GM18519 (cell line): ENCODE measurements around the gene SLC35B4.
A peak's percentile ranks its signal among the peaks of the same experiment; 100 is the strongest.

Experiments
- ATAC-seq: cut with Tn5 transposase; IDR thresholded peaks from one replicate; pipeline ENCODE4 v1.9.1; 2021; ENCODE audit warnings: mild to moderate bottlenecking, moderate library complexity; ENCODE audit not compliant: unreplicated experiment, low FRiP score

The SLC35B4 gene, protein sequence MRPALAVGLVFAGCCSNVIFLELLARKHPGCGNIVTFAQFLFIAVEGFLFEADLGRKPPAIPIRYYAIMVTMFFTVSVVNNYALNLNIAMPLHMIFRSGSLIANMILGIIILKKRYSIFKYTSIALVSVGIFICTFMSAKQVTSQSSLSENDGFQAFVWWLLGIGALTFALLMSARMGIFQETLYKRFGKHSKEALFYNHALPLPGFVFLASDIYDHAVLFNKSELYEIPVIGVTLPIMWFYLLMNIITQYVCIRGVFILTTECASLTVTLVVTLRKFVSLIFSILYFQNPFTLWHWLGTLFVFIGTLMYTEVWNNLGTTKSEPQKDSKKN

DNA sequence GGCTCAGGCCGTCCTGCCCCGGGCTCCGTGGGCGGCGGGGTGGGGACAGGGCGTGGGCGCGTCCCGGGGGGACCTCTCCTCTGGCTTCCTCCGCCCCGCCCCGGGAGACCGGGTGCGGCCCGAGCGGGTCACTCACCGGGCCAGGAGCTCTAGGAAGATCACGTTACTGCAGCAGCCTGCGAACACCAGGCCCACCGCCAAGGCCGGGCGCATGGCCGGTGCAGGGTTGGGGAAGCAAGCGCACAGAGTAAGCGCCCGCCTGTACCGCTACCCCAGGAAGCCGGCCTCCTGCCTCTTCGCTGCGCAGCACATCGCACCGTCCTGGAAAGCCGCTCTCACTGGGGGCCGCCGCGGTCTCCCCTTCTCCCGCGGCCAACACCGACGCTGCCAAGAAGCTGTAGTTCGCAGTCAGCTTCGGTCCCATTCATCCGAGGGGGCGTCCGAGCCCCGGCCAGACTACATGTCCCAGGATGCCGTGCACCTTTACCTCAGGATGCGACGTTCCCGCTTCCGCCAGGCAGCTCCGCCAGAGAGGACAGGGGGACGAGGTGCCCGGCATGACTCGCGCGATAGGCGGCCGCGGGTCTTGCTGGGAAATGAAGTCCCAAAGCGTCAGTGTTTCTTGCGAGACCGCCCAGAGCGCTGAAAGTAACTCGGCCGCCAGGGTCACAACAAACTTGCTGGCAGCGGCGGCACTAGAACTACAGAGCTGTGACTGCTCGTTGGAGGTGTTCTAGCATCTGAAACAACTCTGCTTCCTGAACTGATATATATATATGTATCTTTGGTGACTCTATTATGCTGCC lies at the start of gene SLC35B4:
TSS of gene SLC35B4 (minus strand) at position 392 of the 806 bp plus-strand sequence. CDS start at position 213, 179 bp downstream.
- ATAC-seq = peak; percentile 97

DNA sequence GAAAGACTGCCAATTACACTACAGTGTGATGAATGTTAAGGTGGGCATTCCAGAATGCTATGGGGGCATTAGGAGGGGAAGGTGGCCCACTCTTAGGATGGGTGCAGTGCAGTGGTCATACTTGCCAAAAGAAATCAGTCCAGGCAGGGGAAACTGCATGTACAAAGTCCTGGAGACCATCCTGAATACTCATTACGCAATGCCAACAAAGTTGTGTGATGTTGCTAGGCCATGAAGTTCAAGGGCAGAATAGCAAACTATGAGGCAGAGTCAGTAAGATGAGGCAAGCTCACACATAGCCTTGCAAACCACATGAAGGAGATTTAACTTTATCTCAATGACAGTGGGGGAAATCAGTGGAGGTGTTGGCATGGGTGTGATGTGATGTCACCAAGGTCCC lies 49.8 kb upstream of the SLC35B4 start:
- no peak for ATAC-seq

DNA sequence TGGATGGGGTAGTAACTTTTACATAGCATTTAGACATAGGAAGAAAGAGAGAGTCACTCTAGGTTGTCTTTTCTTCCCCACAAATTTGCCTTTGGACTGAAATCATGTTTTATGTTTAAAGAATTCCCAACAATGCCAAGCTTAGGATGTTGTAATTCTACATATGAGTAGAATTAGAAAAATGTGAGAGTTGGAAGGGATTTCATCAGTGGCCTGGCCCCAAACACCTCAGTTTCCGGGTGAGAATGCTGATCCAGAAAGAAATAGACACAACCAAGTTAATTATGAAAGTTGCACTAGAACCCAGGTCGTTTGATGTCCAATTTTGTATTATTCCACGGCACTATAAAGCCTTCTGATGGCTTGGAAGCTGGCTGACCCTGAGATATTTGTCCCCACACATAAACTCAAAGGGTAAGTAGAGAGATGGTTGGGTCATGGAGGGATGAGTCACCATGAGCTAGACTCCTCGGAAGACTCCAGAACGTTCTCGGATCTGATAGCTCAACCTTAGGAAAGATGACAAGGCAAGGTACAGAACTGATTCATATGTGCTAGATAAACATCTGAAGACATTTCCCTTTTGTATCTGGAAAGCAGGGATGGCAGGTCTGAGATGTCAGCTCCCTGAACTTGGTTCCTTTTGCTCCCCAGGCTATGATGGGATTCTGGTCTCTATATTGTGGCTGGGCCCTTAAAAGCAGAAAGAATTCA lies 48.8 kb upstream of the SLC35B4 start:
- ATAC-seq = no peak

DNA sequence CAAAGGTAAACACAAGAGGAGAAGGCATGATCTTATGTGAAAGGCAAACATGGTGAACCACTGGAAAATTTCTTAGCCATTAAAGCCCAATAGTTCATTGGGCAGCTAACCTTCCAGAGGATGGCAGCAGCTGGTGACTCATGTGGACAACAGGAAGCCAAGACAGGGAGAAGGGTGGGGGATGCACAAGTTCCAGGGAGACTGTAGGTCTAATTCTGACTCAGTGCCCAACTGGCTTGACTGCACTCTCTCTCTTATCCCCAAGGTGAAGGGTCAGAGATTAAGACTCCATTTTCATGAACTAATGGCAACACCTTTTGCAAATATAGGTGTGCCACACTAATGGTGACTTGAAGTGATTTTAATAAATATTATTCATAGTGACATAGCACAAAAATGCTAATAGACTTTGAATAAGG lies 47.9 kb upstream of the SLC35B4 start:
- ATAC-seq = no peak

DNA sequence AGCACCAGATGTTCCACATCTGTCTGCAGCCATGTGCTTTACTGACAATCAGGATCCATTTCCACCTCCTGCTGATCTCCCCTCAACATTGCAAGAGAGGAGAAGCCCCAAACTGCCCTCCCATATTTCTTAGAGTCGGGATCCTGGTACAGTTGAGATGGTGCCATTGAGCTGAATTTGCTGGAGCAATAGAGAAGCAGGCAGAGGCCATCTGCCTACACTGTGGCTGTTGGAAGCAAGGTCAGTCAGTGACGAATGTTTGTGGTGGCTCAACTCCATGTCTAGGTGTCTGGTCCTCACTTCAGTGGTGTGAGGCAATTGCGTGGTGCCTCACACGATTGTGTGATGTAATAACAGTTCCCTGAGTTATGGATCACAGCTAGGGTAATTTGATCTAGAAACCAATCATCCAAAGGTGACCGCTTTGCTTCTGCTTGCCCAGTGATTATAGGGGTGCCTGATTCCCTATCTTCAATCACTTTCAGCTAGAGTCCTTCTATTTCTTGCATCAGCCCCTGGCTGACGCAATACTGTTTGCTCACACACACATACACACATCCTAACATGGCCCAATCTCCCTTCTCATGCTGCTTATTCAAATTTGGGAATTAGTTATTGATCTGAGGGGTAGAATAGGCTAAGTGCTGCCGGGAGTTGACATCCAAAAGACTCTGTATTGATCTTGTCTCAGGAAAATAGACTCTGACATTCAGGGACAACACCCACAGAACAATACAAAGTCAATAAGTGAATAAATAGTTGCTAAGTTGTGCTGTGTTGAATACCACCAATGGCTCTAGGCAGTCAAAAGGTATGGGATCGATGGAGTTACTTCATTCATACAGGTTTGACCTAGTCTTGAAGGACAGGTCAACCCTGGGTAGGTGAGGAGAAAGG lies 46.1 kb upstream of the SLC35B4 start:
- ATAC-seq = no peak

DNA sequence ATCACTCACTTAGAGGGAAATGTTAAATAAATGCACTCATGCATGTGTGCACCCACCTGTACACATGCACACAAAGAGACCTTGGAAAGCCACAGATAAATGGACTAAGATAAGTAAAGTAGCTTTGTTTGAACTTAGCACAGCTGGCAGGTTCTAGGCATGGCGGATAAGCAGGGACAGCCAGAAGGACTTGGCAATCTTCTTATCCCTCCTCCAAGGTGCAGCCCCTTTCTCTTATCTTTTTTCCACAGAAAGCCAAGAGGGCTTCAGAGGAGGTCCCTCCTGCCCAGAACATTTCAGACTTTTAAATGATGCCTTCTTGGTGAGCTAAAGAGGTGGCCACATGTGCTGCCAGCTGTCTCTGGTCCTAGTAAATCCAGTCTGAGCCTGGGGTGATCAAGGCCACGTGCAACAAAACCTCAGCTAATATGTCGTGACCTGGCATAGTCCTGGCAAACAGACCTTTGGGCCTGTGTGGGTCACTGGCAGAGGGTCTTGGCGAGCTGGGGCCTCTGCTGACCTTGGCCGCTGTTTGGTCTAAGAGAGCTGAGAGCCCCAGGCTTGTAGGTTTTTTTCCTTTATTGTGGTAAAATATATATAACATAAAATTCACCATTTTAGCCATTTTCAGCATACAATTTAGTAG lies 43.2 kb upstream of the SLC35B4 start:
- no peak for ATAC-seq

DNA sequence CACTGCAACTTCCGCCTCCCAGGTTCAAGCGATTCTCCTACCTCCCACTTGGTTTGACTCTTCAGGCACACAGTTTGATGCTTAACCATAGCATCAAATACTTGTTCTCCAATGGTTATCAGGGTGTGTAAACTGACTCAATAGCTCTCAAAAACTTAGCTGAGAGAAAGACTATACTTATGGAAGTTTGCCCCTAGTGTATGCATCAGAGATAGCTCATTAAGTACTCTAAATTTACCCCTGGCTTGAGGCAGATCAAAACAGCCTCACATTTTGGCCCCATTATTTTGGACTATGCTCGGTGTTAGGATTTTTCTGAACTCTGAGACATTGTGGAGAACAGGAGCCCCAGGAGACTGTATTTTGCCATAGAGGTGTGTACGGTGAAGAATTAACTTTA lies 40.8 kb upstream of the SLC35B4 start:
- no peak for ATAC-seq

DNA sequence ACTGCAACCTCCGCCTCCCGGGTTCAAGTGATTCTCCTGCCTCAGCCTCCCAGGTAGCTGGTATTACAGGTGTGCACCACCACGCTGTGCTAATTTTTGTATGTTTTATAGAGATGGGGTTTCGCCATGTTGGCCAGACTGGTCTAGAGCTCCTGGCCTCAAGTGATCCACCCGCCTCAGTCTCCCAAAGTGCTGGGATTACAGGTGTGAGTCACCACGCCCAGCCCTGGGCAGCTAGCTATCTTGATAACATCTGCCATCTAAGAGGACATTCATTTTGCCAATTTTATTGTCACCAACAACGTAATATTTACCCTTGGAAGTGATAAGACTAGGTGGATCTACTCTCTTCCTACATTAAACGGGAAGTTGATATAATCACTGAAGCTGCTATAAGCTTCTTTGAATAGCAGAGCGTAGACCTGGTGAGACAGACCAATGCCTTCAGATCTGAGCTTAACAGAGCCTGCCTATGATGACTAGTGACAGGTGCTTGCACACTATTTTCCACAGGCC lies 39.7 kb upstream of the SLC35B4 start:
- ATAC-seq = no peak

DNA sequence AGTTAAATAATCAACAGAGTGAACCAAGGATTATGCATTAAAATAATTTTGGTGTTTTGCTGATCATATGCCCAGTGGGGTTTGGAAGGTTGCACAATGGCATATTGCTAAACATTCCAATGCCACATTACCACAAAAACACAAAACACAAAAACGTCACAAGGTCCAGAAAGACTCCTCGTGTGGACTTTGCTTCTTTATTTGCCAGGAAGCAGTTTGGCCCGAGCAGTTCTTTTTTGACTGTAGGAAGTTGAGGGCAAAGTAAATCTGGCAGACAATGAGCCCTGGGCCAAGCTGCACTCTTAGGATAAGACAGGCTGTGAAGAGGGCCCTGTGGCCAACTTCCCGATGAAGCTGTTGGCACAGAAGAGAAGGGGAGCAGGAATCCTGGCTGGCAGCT lies 39.2 kb upstream of the SLC35B4 start:
- ATAC-seq = no peak

DNA sequence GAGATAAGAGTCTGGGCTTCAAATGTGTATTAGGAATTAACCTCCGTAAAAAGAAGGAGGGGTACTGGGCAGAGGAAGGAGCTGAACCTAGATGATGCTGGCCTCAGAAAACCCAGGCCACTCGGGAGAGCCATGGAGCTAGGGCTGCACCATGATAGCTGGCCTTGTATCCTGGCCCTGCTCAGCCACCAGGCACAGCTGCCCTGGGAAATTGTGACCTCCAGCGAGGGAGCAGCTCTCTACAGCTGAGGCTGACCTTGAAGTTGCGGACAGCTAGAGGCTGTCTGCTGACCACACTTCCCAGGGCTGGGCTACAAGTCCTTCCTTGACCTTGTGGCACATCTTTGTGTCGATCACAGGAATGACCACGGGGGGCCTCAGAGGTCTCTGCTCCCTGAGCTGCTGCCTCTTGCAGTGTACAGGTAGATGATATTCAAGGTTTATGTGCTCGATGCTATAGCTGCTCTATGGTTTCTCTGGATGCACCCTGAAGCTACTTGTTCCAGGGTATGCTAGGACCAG lies 38.3 kb upstream of the SLC35B4 start:
- ATAC-seq = no peak

DNA sequence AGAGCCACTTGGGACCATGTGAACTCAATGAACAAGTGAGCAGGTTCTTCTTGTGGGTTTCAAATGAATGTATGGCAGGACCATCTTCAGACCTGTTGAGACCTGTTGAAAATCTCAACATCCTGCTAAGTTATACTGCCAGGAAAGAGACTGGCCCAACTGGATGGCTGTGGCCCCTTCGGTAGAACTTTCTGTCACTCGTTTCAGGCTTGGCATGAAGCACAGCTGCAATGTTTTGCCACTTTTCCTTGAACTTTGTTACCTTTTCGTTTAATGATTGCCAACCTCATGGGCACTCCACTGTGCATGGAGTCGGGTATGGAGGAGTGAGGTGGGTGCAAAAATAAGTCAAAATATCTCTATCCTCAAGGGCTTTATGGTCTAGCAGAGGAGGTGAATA lies 36.7 kb upstream of the SLC35B4 start:
- no peak for ATAC-seq

DNA sequence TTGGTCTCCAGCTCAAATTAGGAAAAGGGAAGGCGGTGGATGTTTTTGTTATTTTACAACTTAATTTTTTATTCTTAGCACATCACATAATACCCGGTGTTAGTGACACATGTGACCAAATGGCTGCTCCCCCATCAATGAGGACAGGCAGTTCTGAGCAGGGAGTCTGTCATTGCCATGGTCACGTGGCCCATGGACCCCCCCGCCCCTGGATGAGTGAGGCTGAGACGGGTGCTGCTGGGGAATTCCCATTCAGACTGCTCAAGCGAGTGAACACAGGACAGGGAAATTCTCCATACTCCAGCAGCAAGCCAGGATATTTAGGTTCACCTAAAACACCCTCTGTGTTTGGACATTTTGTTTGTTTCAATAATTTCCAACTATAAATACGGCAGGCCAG lies 34.7 kb upstream of the SLC35B4 start:
- ATAC-seq = no peak

DNA sequence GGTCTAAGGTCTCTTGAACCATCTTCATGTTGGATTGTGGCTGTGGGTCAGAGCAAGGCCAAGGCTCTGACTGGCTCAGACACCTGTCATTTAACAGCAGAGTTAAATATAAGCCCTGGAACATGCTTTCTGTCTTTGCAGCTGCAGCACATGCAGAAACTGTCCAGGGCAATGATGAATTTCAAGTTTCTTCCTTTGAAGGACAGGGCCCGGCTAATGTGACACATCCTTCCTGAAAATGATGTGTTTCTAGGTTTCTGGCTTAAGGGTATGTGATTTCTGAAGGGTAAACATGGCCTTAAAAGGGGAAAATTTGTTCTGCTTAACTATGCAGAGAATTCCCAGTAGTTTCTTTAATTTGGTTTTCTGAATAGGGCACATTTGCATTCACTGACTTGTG lies 34.0 kb upstream of the SLC35B4 start:
- no peak for ATAC-seq

DNA sequence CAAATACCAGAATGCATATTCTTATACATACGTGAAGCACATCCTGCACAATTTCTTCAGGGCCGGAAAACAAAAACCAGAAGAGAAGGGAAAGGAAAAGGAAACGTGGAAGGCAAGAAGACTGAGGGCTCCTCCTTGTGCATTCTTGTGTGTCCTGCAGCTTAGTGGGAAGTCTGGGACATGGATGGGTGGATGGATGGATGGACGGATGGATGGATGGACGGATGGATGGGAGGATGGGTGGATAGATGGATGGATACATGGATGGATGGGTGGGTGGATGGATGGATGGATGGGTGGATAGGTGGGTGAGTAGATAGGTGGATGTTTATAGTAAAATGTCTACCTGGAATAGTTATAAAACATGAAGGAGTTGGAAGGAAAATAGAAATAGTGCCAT lies 30.8 kb upstream of the SLC35B4 start:
- ATAC-seq = no peak

DNA sequence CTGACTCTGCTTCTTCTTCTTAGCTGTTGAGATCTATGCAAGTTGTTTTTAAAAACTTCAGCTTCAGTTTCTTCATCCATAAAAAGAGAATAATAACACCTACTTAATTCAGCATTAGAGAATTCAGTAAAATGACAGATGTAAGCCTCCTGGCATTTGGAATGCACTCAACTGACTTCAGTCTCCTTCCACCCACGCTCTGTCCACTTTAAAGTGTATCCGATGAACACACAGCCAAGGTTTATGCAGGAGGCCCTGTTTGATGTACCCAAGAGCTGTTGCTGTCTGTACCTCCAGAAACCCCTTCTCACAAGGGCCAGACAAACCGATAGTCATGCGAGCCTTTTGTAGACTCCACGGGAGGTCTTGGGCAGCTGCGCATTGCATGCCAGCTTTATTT lies 27.1 kb upstream of the SLC35B4 start:
- ATAC-seq = no peak

DNA sequence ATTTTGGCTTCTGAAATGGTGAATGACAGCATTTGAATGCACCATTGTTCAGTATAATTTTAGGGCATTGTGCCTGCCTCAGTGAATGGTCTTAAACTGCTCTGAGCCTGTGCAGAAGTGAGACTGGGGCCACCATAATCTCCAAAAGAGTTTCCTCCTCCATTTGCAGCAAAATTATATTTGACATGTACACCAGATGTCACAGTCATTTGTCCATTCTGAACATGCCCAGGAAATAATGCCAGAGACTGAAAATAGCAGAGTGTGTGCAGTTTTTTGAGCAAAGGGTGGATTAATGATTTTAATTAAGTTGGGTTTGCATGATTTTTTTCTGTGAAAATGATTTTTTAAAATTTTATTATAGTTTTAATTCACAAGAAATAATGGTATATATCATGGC lies 26.4 kb upstream of the SLC35B4 start:
- ATAC-seq = no peak

DNA sequence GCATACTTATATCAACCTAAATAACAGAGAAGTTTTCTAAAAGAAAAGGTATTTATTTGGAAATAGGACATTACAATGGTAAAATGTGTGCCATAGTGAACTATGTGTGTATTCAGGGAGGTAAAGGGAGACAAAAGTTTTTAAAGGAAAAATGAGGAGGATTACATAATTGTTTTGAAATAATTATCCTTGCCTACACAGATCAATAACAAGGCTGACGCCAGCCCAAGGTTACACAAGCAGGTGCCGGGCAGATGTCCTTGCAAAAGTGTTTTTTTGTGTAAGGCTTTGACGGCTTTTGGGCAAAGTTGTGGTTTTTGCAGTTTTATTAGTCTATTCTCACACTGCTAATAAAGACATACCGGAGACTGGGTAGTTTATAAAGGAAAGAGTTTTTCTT lies 22.7 kb upstream of the SLC35B4 start:
- ATAC-seq = no peak

DNA sequence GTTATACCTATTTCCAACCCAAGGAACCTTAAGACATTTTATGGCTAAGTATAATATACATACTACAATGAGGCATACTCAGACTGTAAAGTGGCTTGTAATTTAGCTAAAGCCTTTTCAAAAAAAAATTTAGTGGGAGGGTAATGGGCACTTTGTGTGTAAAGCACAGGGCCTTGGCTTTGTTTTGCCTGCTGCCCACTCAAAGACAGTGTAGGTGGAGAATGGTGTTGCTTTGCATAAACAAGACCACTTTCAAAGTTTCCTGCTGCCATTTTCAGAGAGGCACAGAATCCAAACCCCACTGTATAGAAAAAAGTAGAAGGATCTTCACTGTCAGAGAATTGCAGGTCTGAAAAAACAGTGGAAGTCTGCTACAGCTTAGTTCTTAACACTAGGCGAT lies 21.2 kb upstream of the SLC35B4 start:
- ATAC-seq = no peak

DNA sequence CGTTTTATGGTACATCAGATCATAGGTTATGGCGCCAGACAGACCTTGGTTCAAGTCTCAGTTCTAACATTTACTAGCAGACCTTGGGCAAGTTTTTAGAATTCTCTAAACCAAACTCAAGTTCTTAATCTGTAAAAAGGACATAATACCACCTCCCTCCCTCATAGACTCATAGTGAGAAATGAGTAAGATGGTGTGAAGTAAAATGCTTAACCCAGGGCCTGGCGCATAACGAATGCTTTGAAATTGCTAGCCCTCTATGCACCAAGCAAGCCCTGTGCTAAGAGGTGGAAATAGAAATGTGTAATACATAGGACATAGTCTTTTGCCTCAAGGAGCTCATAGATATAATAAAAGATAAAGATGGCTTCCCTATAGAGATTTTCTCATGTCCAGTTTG lies 17.7 kb upstream of the SLC35B4 start:
- no peak for ATAC-seq
